ENCODE measurements around the gene RASSF3.
"Not testable (repeated sequence)": the region's sequence is repeated elsewhere in the genome, so short reads cannot be mapped to it uniquely, and the experiment has no call there.

Gene RASSF3

DNA sequence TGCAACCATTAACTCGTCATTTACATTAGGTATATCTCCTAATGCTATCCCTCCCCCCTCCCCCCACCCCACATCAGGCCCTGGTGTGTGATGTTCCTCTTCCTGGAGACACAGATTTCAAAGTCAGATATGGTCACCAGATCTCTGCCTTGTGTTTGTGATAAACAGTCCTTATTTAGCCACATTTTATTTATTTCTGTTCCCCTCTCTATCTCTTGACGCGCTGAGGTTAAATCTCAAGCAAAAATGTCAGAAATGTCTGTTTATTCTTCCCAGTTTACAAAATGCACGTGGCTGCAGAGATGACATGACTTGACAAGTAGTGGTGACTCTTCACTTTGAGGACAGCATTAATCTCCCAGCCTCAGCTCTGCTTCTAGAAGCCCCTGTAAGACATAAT, 11.5 kb upstream of the RASSF3 start:
- DNase-seq, result no peak

DNA sequence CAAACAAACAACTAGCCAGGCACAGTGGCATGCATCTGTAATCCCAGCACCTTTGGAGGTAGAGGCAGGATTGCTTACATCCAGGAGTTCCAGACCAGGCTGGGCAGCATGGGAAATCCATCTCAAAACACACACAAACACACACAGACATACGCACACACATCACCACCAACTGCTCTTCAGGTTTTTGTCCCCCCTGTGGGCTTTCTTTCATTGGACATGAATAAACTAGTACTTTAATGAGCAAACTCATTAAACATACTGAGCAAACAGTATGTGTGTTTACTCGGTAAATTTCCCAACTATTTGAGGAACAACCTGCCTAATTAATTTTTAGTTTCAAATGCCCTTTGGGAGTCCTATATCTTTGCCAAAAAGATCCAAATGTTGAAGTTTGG, 10.1 kb upstream of the RASSF3 start:
- DNase-seq, result no peak

DNA sequence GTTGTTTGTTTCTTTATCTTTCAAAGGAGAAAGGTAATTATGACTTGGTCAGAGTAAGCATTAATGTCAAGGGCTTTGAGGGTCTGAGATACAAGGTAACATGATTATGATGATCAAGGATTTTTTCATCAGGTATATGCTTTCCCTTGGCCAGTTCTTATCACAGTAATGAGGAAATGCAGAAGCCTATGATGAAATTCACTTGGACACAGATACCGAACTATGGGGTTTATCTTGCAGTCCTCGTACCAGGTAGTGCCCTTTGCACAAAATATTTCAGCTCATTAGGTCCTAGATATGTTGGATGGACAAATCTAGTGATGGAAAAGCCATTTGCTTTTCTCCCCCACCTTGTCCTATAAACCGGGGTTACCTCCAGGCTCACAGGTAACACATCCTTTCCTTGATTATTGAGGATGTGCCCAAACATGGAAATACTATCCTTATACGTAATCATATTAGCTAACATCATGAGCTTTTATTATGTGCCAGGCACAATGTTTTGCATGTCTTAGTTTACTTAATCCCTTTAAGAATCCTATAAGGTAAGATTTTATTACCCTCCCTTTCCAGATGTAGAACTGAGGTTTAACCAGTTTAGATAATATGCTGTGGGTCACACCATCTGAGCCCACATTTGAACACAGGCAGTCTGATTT, 7.0 kb upstream of the RASSF3 start:
- no peak for DNase-seq

DNA sequence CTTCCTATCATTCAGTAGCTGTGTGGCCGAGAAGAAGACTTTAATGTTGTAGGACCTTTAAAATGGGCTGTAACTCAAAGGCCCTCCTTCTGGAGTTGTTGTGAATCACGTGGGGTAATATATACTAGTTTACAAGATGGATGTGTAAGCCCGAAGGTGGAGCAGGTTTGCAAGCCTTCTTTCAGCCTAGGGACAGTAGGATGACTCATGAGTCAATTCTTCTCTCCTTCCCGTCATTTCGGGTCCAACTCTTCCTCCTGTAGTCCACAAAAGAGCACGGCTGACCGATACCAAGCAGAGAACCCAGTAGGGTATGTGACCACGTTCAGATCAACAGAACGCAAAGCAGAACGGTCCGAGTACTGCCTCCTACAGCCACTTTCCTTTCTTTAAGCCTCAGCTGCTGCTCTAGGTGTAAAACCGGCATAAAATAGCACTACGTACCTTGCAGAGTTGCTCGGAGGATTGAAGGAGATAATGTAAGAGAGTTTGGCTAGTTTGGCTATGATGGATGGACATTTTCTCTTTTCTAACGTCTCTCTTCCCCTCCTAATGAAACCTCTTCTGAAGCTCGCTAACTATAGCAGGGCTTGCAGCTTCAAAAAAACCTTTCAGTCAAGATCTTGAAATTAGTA, 1.3 kb upstream of the RASSF3 start:
- DNase-seq, result peak in 1 of 2 experiments; percentile 31

DNA sequence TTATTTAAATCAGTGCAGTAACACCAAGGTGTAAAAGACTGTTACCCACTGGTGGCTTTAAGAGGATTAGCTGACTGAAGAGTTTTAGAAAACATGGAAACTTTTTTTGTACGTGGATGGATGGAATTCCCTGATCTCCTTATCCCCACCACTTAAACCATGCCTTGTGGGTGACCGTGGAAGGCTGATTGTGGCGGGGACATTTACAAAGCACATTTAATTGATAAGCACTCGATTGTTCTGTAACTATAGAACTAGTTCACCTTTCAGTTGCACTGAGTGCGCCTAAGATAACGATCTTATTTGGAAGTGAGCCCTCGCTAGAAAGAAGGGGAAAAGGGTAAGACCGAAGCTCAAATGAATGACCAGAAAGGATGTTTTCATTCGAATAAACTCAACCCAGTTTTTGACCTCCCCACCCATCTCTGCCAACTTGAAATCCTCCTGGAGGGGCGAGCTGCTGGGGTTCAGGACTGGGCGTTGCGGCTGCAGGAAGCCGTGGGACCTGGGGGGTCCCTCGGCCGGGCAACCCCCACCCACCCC, 688 bp upstream of the RASSF3 start:
- no peak for DNase-seq

DNA sequence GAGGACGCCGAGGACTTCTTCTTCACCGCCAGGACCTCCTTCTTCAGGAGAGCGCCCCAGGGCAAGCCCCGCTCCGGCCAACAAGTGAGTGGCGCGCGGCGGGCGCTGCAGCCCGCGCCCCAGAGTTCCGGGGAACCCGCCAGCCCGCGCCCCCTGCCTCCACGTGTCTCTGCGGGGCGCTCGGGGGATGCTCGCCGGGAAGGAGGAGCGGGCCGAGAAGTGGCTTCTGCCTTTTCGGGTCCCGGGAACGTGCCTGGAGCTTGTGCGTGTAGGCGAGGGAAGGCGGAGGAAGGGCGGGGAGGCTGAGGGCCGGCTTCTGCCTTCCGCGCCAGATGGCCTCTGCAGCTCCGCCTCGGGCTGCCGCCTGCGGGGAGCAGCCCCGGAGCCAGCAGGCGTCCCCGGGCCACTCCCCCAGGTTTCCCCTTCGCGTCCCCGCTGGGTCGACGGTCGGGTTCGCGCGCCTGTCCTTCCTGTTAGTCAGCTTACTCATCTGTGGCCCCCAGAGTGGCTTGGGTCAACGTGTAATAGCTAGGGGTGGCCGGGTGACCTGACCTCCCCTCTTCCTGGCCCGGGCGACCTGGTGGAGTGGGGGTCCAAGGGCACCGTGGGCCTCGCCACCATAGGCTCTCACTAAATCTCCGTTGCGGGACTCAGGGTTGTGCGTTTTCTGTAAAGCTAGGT, 505 bp downstream of the RASSF3 start:
- peak; percentile 54 to 55 for DNase-seq

DNA sequence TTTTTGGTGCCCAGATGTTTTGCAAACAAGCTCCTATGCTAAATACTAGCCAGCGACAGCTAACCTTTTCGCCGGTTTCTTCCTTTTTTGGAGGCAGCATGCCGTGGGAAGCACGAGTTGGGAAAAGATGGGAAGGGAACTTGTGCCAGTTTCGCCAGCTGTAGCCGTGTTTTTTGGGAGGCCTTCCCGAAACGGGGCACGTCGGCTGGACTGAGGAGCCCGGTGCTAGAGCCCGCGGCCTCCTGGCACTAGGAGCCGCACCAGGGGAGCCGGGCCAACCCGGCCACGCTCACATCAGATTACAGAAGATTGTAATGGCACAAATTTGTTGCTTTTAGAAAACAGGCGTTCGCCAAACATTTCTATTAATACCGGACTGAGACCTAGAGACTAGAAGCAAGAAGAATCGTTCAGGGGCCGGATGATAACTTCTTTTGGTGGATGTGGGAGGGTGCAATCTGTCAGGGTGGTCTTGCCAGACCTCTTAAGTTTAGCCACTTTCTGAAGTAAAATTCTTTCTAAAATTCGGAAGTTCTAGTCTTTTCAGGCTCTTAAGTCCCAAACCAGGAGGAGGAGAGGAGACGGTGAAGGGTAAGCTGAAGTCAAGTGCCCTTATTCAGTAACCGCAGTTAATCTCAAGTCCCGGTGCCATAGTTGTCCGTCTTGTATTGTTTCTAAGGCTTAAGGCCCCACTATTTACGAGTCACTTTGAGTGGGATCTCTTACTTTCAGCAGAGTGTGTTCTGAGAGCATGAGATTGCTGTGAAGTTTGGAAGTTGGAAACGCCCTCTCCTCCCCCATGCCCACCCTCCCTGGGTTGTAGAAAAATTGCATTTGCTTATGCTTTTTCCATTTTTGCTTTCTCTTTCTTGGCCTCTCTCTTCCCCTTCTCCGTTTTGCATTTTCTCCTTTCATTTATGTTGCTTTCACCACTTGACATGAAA, 1.3 kb downstream of the RASSF3 start:
- DNase-seq, result peak in 1 of 2 experiments; percentile 12

DNA sequence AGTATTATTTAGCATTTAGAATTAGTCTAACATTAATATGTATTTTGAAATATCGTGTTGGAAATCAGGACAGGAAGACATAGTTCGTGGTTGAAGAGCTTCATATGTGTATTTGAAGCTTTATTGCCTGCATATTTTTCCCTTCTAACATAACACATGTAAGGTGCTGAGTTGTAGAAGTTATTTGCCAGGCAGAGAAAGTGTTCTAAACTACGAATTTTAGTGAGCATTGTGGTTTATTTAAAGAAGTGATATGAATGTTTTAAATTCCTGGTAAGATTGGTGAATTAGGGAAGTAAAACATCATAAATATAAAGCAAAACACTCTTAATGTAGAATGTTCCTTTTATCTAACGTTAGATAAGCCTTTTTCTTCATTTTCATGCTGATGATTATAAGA, 2.5 kb downstream of the RASSF3 start:
- no peak for DNase-seq

DNA sequence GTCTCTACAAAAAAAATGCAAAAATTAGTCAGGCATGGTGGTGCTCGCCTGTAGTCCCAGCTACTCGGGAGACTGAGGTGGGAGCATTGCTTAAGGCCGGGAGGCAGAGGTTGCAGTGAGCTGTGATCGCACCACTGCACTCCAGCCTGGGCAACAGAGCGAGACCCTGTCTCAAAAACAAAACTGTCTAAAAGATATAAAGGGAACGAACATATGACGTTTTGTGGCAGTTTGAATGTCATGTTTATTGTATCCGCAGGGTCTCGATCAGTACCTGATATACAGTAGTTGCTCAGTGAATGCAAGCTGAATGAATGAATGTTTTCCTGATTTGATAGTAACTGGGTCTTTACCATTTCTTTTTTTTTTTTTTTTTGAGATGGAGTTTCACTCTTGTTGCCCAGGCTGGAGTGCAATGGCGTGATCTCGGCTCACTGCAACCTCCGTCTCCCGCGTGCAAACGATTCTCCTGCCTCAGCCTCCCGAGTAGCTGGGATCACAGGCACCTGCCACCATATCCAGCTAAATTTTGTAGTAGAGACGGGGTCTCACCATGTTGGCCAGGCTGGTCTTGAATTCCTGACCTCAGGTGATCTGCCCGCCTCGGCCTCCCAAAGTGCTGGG, 3.6 kb downstream of the RASSF3 start:
- DNase-seq, result not testable (repeated sequence)

DNA sequence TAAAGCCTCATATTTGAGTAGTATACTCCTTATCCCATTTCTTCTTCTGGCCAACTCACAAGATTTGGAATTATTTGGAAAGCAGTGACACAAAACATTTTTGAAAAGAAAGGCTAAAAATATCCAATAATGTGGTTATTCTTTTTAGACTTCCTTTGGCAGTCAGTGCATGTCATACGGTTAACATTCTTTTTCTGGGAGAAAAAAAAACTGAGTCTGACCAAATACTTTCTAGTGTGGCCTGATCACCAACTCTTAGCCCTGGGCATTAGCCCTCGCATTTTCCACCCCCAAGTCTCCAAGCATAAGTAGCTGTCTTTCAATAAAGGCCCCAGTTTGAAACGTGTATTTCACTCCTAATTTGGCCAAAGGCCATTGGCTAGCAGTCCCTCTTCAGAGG, 5.9 kb downstream of the RASSF3 start:
- DNase-seq, result no peak

DNA sequence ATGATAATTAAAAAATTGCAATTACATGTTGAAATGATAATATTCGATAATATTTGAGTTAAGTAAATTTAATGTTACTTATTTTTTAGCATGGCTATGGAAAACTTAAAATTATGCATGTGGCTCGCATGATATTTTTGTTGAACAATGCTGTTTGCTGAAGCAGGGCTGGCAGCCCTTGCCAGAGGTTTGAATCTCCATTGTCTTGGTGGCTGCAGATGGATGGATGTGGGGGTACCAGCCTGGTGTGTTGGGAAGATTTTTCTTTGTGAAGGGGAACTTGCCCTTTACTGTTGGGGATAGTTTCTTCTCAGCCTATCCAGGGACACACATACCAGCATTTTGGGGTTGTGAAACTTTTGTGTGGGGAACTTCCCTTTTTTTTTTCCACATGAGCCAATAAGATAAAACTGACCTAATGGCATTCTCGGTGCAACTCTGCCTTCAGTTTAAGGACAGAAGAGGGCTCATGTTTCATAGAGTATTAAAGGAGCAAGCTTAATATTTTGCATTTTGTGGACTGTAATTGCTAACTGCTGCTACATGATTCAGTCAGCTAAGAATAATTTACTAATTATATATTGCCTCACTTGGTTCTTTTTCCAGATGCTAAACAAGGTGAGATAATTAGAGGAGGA, 8.8 kb downstream of the RASSF3 start:
- DNase-seq, result no peak

DNA sequence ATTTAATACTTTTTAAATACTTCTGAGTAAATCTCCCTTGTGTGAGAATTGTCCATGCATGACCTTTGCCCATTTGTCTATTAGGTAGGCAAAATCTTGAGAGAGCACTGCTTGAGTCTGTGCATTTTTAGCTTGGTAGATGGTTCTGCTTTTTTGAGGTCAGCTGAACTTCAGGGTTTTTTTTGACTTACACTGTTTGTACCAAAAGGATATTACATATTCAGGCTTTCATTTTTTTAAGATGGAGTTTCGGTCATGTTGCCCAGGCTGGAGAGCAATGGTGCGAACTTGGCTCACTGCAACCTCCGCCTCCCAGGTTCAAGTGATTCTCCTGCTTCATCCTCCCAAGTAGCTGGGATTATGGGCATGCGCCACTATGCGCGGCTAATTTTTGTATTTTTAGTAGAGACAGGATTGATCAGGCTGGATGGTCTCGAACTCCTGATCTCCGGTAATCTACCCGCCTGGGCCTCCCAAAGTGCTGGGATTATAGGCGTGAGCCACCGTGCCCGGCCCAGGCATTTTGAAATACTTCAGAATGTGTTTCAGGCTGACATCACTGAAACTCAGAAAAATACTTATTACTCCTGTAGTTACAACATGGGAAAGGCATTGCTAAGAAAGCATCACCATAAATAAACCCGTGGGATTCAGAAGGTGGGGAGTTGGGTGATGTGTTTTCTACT, 11.1 kb downstream of the RASSF3 start:
- DNase-seq, result no peak

DNA sequence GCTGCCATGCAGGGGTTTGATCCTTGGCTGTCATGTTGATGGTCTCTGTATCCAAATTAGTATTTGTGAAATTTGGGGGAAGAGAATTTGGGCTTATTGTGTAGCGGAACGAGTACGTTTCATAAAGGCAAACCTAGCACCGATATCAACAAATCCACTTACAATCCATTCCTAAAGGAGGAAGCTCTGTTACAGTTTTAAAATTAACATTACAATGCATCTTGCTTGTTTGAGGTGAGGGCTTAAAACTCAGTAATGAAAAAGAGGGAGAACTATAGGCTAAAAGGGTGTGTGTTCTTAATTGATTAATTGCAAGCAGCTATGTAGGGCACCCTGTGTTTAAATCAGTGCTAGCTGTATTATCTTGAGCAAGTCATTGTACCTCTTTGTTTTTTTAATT, 13.7 kb downstream of the RASSF3 start:
- no peak for DNase-seq

DNA sequence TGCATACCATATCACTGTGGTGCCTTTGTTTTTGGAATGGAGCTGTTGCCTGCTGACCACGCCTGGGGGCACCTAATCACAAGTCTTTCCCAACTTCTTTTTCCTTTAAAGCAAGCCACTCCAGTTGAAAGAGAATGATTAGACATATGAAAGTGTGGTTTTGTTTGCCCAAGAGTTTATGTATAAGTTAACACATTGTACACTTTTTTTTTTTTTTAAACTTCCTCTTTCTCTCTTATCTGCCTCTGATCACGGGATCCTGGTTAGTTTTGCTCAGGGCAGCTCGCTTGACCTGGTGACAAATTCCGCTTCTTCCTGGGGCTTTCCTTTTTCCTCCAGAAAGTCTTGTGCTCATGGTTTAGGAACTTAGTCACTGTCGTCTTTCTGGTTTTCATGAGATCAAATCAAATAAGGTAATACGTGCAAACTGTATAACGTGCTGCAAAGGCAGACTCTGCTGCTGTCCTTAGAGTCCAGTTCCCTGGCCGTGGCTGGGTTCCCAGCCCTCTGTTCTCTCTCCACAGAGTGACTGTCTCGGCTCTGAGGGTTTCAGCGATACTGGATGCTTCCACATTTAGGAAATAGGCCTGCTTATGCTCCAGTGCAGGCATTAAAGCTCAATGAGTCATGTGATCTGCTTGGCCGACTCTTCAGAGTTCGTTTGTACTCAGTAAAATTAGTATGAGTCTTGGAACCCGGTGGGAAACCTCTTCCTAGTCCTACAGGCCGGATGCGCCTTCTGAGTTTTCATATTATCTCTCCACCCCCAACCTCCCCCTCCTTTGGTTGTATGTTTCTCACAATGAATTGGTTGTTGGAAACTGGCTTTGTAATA, 15.2 kb downstream of the RASSF3 start:
- peak in 1 of 2 experiments; percentile 10 for DNase-seq

DNA sequence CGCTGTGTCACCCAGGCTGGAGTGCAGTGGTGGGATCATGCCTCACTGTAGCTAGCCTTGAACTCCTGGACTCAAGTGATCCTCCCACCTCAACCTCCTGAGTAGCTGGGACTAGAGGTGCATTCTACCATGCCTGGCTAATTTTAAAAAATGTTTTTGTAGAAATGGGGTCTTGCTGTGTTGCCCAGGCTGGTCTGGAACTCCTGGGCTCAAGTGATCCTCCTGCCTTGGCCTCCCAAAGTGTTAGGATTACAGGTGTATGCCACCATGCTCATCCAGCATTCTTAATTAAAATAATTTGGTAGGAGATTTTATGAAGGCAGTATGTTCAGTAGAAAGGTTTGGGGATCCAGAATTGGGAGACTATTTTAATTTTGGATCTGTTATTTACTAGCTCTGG, 16.3 kb downstream of the RASSF3 start:
- DNase-seq, result not testable (repeated sequence)

DNA sequence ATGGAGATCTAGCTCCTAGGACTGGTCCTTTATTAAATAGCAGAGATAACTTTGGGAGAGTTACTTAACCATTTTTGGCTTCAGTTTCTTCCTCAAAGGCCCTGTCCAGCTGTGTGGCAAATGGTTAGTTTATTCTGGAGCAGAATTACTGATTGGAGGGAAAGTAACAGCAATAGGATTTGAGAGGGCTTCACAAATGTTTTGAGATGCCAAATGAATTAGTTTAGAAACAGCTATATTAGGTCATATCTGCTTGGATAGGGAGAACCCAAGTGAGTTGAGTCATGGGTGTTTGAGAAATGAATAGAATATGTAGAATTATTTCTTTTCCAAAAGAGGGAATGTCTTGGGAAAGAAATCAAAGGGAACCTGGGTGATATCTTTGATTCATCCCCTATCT, 17.5 kb downstream of the RASSF3 start:
- no peak for DNase-seq

DNA sequence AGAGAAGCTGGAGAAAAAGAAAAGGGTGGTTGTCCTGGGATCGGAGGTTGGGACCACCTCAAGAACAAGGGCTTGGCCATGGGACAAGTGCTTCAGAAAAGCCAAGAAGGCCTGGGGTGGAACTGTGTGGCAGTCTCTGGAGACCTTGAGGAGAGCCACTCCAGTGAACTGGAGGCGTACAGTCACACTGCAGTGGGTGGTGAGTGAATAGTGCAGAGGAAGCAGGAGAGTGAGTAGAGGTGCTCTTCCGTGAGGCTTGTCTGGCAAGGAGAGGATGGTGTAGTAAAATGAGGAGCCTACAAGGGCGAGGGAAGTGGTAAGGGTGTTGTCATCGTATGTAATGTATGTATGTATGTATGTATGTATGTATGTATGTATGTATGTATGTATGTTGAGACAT, 20.9 kb downstream of the RASSF3 start:
- no peak for DNase-seq

DNA sequence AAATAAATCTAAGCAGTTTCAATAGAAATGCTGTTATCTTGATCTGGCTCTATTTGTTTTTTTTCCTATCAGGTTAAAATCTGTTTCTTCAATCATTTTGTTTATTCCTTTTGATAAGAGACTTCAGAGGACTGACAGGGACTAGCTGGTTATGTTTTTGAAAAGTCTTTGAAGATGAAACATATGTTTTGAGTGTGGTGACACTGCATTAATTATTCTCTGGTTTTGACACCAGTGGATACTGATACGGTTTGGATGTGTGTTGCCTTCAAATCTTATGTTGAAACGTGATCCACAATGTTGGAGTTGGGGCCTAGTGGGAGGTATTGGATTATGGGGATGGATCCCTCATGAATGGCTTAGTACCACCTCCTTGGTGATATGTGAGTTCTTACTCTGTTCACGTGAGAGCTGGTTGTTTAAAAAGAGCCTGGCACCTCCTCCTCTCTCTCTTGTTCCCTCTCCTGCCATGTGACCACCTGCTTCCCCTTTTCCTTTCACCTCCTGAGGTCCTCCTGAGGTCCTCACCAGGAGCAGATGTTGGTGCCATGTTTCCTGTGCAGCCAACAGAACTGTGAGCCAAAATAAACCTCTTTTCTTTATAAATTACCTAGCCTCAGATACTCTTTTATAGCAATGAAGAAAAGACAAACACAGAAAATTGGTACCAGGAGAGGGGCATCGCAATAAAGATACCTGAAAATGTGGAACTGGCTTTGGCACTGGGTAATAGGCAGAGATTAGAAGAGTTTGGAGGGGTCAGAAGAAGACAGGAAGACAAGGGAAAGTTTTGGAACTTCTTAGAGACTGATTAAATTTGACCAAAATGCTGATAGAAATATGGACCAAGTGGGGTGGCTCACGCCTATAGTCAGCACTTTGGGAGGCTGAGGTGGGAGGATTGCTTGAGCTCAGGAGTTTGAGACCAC, 23.0 kb downstream of the RASSF3 start:
- DNase-seq, result no peak

DNA sequence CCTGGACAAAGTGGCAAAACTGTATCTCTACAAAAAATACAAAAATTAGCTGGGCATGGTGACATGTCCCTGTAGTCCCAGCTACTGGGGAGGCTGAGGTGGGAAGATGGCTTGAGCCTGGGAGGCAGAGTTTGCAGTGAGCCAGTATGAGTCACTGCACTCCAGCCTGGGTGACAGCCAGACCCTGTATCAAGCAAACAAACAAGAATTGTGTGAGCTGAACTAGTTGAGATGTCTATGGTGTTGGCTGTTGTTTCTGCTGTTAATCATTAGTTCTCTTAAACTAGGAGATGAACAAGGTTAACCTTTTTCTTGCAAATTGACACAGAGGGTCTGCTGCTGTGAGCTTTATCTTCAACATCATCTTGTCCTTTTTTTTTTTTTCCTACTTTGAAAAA, 23.6 kb downstream of the RASSF3 start:
- peak in 1 of 2 experiments; percentile 23 for DNase-seq

Measured in activated CD4-positive, alpha-beta T cell treated with anti-CD3 and anti-CD28 coated beads, Interleukin-2, amount 50 U/mL, for 4 hours (primary cell).